A172 (cell line): ENCODE results near the gene EYS. TPM values are rescaled to one million over a fixed set of nuclear protein-coding genes. Genes with fewer than 3 reads are reported as not detected.
"Not testable (repeated sequence)": the region's sequence is repeated elsewhere in the genome, so short reads cannot be mapped to it uniquely, and the experiment has no call there.

Experiments used
- DNase-seq: peaks from one replicate; pipeline ENCODE4 v3.0.0-alpha.2; 2015; ENCODE audit warnings: low spot score
- total RNA-seq: library from RNA; depleted of rRNA; stranded (reverse); fragments of >200 nt; shearing (Covaris generic); gene quantifications from 2 replicates; pipeline ENCODE4 v1.2.3, GENCODE V29; 2014

The EYS gene
- total RNA-seq, 1 experiment from 2014 or later = 0.24 TPM

DNA sequence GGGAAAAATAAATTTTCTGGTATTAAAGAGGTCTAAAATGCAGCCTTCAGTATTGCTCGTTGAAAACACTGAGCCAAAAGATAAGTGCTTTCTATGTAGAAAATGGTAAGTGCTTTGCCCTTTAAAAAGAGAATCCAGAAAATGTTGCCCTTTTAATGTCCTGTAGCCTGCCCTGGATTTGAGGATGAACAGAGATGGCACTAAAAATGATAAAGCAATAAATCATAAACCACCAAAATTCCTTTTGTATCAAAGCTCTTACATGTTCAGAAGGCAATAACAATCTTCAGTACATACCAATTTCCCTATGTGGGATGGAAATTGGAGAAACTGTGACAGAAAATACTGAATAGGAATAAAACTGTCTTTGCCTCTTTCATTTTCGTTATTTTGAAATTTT, 1665.7 kb downstream of the EYS start:
- no peak for DNase-seq

DNA sequence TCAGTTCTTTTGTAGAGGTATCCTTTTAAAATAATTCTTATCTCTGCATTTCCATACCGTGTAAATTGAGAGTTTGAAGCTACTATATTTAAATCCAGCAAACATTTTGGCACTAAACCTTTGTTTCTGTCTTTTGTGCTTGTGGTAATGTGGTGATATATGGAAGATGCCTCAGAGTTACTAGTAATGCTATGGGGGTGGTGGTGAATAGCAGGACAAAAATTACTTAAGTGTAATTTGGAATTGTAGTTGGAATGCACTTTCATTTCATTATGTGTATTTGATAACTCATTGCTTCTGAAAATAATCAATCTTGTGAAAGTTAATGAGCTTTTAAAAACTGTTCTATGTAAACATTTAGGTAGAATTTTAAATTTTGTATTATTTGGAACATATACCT, 1666.9 kb downstream of the EYS start:
- no peak for DNase-seq

DNA sequence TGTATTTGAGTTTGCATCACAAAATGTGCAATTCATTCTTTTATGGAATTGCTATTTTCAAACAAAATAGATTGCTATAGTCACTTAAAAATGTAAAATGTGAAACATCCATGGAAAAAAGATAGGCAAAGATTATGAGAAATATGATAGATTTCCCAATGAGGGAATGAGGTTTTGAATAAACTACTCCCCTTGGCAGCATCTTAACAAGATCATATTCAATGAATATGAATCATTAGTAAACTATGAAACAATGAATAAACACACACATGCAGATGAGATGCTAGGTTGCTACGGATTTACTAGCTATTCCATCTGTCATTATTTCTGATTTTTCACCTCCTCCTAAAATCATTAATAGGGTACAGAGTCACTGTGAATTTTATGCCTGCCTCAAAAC, 1669.6 kb downstream of the EYS start:
- no peak for DNase-seq

DNA sequence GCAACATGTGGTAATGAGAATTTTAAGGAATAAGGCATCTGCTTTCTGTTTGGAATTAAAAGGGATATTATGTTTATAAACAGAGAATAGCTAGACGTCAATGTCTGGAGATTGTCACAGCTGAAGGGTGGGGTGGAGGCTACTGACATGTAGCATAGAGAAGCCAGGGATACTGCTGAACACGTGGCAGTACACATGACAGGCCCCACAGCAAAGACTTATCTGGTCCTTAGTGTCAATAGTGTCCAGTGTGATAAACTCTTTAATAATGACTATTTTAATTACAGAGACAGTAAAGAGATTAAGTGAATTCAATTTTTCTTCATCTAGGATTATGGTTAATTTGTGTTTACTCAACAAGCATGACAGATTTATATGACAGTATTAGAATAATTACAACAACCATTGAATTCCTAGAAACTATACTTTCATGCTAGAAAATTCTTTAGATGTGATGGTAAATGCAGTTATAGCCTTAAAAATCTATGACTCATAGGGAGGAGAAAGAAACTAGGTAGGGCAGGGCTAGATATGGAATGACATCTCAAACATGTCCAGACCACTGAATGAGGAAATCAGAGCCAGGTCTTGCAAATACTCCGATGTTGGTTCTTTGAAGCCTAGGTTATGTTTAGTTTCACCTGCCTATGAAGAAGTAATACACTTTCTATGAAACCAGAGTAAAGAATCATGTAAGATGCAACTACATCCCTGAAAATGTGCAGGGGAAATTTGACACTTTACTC, 1671.9 kb downstream of the EYS start:
- DNase-seq = peak; percentile 6

DNA sequence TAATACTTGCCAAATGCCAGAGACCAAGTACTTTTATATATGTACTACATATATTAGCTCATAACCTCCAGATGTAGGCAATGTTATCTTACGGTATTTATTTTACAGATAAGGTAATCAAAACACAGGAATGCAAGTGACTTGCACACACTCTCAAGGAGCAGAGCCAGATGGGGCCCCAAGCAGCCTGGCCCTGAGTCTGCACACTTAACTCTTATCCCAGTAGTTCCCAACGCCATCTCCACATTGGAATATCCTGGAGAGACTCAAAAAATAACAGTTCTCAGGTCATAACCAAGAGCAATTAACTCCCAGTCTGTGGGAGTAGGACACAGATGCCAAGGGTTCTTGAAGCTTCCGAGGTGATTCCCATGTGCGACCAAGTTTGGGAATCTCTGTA, 1672.7 kb downstream of the EYS start:
- DNase-seq = no peak

DNA sequence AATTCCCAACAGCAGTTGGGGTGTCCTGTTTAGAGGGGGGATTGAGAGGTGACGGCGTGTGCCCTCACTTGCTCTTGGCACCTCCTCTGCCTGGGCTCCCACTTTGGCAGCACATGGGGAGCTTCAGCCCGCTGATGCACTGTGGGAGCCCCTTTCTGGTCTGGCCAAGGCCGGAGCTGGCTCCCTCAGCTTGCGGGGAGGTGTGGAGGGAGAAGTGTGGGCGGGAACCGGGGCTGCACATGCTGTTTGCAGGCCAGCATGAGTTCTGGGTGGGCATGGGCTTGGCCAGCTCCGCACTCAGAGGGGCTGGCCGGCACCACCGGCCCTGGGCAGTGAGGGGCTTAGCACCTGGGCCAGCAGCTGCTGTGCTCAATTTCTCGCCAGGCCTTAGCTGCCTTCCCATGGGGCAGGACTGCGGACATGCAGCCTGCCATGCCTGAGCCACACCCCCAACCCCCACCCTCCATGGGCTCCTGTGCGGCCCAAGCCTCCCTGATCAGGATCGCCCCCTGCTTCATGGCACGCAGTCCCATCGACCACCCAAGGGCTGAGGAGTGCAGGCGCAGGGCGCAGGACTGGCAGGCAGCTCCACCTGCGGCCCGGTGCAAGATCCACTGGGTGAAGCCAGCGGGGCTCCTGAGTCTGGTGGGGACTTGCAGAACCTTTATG, 1675.9 kb downstream of the EYS start:
- not testable (repeated sequence) for DNase-seq

DNA sequence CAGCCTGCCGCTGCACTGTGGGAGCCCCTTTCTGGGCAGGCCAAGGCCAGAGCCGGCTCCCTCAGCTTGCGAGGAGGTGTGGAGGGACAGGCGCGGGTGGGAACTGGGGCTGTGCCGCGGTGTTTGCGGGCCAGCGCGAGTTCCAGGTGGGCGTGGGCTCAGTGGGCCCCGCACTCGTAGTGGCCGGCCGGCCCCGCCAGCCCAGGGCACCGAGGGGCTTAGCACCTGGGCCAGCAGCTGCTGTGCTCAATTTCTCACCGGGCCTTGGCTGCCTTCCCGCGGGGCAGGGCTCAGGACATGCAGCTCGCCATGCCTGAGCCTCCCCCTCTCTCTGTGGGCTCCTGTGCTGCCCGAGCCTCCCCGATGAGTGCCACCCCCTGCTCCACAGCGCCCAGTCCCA, 1683.3 kb downstream of the EYS start:
- no peak for DNase-seq

DNA sequence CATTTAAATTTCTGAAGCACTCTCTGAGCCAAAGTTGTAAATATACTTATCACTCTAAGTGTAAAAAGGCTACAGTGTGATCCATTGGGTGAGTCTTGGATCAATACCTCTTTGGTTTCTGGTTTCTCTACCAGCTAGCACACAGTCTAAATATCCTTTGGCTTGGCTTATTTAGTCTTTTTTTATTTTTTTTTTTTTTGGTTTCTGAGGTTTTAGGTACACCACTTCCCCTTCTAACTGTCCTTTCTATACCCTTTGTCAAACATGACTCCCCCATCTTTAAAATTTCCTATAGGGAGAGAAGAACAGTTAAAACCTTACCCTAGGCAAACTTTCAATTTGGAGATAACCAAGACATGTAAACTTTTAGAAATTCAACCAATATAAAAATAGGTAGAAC, 1692.4 kb downstream of the EYS start:
- DNase-seq = no peak

DNA sequence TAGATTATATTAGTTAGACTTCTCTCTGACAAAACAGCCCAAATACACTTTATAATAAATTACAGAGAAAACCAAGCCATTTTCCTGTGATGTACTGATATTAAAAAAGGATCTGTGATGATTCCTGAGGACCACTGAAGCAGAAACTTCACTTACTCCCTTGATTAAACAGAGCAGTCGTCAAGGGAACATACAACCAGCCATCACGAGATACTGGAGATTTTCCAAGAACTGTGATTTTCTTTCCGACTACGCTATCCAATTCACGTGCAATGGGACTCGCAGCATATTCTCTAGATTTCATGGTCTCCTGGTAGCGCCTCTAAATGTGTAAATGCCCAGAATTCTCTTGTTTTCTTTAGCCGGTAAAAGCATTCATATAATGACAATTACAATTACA, 1694.0 kb downstream of the EYS start:
- DNase-seq = no peak

DNA sequence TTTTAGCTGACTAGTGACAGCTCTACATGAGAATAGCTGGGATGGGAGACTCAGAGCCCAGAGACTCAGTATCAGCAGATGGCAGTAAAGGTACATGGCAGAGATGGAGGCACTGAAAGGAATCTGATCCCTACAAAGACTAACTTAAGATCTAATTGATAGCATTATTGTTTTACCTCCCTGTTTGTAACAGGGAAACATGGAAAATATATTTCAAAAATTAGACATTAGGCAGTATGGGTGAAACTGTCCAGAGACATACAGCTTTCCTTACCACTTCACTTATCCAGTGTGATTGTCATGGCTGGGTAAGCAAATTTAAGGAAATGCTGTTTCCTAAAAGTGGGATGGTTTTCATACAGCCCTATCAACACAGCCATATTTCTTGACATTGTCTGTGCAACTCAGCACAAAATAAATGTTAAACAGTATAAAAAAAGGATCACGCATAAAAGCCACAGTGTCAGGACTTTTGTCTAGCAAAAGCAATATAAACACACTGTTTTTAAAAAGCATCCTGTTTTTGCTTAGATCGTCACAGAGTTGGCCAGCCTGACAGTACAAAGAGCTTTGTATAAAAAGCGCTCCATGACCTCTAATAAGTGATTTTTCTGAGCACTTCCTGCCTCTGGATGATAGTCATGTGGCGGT, 1694.5 kb downstream of the EYS start:
- peak; percentile 37 for DNase-seq

DNA sequence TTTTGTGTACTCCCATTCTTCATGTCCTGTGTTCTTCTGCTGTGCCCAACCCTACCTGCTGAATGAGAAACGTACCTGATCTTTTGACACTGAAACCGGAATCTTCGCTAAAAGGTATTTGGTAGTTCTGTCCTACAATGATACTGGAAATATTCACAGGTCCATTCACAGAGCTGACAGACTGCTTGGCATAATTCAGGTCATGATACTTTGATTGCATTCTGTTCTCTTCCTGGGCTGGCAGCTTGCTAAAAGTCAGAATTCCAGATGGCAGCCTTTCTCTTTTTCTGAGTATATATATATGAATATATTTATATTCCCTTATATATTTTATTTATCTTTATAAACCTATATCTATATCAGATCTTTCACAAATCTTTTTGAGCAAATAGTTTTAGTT, 1696.4 kb downstream of the EYS start:
- no peak for DNase-seq

DNA sequence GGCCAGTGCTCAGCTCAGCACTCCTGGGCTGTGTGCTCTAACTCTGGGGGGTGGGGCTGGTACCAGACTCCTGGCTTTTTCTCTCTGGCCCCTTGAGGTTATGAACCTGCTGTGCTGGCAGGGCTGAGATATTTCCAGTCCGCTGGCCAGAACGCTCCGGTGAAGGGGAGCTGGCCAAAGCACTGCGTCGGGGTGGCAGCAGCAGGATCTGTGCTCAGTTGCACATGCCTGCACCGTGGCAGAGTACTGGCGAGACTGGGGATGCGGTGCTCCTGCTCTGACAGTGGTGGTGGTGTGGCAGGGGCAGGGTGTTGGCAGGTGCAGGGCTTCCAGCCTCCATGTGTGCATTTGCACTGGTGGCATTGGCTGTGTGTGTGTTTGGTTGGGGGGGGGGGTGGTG, 1697.0 kb downstream of the EYS start:
- DNase-seq = no peak

DNA sequence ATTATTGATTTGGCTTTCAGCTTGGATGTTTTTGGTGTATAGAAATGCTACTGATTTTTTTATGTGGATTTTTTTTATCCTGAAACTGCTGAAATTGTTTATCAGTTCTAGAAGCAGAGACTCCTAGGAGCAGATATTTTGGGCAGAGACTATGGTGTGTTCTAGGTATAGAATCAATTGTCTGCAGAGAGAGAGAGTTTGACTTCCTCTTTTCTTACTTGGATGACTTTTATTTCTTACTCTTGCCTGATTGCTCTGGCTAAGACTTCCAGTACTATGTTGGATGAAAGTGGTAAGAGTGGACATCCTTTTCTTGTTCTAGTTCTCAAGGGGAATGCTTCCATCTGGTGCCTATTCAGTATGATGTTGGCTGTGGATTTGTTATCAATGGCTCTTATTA, 1700.8 kb downstream of the EYS start:
- no peak for DNase-seq

DNA sequence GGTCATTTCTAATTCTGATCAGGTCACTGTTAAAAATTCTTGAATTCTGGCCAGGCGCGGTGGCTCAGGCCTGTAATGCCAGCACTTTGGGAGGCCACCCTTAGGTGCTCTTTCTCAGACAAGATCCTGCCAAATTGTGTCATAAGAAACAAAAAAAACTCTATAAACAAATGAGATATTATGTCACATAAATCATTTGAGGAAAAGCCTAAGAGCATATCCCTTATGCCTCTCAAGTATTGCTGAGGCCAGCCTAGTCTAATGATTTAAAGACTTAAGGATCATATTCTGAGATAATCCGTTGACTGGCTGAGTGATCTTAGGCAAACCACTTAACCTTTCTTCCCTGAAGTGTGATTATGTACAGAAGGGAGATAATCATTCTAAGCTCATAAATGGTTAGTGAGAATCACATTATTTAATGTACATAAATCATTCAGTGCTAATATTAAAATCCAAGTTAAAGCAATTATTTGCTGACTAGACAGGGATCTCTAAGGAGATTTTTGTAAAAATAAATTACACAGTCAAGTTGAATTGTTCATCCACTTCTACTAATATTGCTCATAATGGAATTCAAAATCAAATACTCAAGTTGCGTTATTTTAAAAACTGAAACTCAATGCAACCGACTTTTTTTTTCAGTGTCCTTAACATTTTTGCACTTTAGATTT, 1706.1 kb downstream of the EYS start:
- DNase-seq = no peak

DNA sequence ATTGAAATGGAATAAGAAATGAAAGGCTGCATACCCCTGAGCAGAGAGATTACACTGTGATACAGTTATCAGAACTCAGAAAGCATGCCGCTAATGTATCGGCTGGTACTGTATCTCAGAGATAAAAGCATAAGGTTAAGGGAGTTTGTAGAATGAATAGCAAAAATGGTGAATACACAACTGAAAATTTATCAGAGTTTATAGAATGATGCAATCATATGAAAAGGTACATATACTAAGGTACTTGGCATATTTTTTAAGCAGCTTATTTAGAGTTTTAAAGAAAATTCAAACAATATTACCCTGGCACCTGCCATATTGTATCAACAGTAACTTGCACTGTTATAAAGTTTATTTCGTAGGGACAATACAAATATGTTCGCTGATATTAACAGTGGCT, 1707.4 kb downstream of the EYS start:
- no peak for DNase-seq

DNA sequence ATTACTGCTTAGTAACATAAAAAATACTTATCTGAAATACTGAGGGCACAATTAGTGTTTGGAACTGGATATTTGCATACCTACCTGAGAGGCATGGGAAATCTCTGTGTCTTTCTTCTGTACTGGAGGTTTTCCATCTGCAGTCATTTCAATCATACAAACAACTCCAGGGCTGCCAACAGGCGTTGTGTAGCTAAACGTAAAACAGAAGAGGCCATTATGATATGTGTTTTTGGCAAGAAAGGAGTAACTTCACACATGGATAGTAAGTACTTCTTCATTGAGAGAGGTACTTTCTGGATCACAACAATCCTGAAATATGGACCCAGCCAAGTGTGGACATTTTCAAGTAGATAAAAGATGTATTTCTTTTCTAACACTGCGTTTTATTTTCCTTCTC, 1708.0 kb downstream of the EYS start:
- DNase-seq = no peak

DNA sequence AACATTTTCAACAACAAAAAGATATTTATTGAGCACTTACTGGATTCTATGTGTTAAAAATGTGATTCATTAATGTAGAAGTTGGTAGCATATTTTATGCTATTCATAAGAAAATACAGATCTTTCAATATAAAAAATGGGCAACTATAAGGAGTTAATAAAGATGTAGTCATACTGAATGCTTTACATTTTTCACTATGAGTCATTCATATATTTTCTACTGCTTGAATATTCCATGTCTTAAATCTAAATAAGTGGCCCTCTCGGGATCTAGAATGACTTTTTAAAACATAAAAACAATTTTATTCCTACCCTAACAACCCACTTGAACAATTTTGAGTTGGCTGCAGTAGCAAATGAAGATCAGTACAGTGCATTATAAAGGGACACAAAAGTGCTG, 1709.3 kb downstream of the EYS start:
- no peak for DNase-seq

DNA sequence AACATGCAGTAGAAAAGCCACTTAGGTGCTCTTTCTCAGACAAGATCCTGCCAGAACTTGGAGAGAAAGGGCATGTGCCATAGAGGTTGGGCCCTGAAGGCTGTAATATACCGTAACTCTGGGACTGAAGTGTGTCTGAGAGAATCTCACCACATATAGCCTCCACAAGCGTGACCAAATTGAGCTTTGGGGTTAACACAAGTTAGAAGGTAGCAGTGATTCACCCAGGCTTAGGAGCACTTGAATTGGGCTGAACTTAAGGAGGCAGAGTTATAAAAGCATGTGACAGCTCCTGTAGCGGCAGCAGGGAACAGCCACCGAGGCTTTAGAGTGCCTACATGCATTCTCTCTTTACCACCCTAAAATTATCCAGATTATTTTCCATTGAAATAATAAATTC, 1709.8 kb downstream of the EYS start:
- DNase-seq = no peak

DNA sequence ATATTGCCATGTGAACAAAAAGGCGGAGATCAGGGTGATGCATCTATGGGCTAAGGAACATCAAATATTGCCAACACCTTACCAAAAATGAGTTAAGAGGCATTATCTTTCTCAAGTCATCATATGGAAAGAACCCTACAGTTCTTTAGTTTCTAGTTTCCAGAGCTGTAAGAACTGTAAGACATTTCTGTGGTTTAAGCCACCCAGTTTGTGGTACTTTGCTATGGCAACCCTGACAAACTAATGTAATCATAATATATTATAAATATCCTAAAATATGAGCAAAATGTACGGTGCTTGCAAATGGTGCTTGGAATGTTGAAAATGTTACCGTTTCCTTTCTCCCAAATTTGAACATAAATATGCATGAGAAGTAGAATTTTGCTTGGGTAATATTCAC, 1721.8 kb downstream of the EYS start:
- DNase-seq = no peak

DNA sequence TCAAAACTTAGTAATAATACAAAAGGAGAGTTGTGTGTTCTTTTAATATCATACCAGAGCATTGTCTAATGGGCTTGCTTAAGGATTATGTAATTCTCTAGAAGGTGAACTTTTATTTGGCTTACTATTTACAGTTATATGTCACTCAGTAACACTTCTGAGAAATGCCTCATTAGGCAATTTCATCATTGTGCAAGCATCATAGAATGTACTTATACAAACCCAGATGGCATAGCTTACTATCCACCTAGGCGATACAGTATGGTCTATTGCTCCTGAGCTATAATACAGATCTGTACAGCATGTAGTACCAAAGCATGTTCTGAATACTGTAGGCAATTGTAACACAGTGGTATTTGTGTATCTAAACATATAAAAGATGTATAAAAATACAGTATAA, 1731.3 kb downstream of the EYS start:
- DNase-seq = no peak

DNA sequence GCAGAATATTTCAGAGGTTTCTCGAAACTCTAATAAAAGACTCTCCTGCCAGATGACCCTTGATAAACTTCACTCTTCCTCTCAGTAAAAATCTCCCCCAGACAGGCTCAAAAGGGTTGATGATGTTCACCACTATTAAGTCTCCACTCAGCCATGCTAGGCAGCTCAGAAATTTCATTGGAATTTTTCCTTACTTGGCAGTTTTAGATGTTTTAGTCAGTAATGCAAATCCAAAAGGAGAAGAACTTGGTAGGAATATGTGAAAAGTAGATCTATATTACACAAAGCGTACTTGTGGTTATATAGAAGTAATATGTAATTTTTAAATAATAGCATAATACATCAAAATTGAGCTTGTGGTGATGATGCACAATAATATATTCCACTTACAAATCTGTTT, 1738.4 kb downstream of the EYS start:
- no peak for DNase-seq

DNA sequence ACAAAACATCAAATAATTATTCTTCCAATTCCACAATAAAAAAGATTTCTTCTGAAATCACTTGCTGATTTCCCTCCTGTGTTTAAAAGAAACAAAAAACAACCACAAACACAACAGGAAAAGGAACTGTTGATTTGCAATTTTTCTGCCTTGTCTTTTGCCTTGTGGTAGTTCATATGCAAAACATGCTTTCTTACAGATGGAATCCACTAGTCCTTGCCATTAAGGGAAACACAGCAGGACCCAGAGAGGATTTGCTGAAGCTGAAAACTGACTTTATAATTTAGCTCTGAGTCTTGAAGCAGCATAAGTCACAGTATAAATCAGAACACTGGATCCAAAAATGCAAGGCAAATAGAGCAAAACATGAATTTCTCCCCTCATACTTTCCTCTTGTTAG, 1742.7 kb downstream of the EYS start:
- DNase-seq = no peak
